Epithelial cell of prostate (primary cell): Measurements from ENCODE around the gene CYP3A4.
"Not testable (repeated sequence)": the region's sequence is repeated elsewhere in the genome, so short reads cannot be mapped to it uniquely, and the experiment has no call there.

Experiments used
- DNase-seq: peaks from one replicate; pipeline ENCODE4 v3.0.0-alpha.2; 2011; ENCODE audit warnings: low read depth, low spot score
- H3K27ac ChIP-seq: fragments of 450-650 bp; 2 replicates; pipeline ENCODE4 v1.5.1; 2017; ENCODE audit warnings: mild to moderate bottlenecking

Gene CYP3A4

GRCh38 chr7:99794585-99795502 lies 10.9 kb upstream of the CYP3A4 start:
- DNase-seq = no peak
- H3K27ac ChIP-seq = no peak overlapping the region

GRCh38 chr7:99793443-99793842 lies 9.5 kb upstream of the CYP3A4 start:
- no peak overlapping the region for H3K27ac ChIP-seq
- no peak for DNase-seq

GRCh38 chr7:99792967-99793366 lies 9.0 kb upstream of the CYP3A4 start:
- H3K27ac ChIP-seq = no peak overlapping the region
- DNase-seq = no peak

- DNase-seq = no peak
- H3K27ac ChIP-seq = peak overlapping the region; percentile 52
These were observed 7.8 kb upstream of the CYP3A4 start for GRCh38 chr7:99791667-99792369.

- peak overlapping the region; percentile 52 for H3K27ac ChIP-seq
- DNase-seq = peak; percentile 36
These were observed 7.0 kb upstream of the CYP3A4 start for GRCh38 chr7:99791021-99791420.

GRCh38 chr7:99790407-99790806 lies 6.4 kb upstream of the CYP3A4 start:
- no peak for DNase-seq

GRCh38 chr7:99789441-99790070 lies 5.6 kb upstream of the CYP3A4 start:
- no peak for DNase-seq
- H3K27ac ChIP-seq = peak overlapping the region; percentile 52

More at GRCh38 chr7:99790407-99790806, 6.4 kb upstream of the CYP3A4 start:
- H3K27ac ChIP-seq = peak overlapping the region; percentile 52

- peak overlapping the region; percentile 52 for H3K27ac ChIP-seq
- no peak for DNase-seq
These were observed 4.6 kb upstream of the CYP3A4 start for GRCh38 chr7:99788554-99788953.

- H3K27ac ChIP-seq = peak overlapping the region; percentile 57
- peak; percentile 60 for DNase-seq
These were observed 2.8 kb upstream of the CYP3A4 start for GRCh38 chr7:99786726-99787335.

GRCh38 chr7:99785654-99786053 lies 1.7 kb upstream of the CYP3A4 start:
- not testable (repeated sequence) for H3K27ac ChIP-seq, DNase-seq

GRCh38 chr7:99782012-99782953 lies 1.7 kb downstream of the CYP3A4 start:
- no peak overlapping the region for H3K27ac ChIP-seq
- no peak for DNase-seq

- DNase-seq = no peak
- H3K27ac ChIP-seq = no peak overlapping the region
These were observed 3.4 kb downstream of the CYP3A4 start for GRCh38 chr7:99780588-99780987.

- no peak for DNase-seq
- H3K27ac ChIP-seq = no peak overlapping the region
These were observed 4.0 kb downstream of the CYP3A4 start for GRCh38 chr7:99779949-99780348.

- no peak overlapping the region for H3K27ac ChIP-seq
- DNase-seq = no peak
These were observed 5.1 kb downstream of the CYP3A4 start for GRCh38 chr7:99778880-99779279.

GRCh38 chr7:99773395-99773794 lies 10.6 kb downstream of the CYP3A4 start:
- peak overlapping the region; percentile 33 for H3K27ac ChIP-seq
- DNase-seq = not testable (repeated sequence)

GRCh38 chr7:99772565-99772964 lies 11.4 kb downstream of the CYP3A4 start:
- no peak for DNase-seq

GRCh38 chr7:99769494-99769893 lies 14.5 kb downstream of the CYP3A4 start:
- DNase-seq, H3K27ac ChIP-seq: not testable (repeated sequence)

More at GRCh38 chr7:99772565-99772964, 11.4 kb downstream of the CYP3A4 start:
- peak overlapping the region; percentile 33 for H3K27ac ChIP-seq

- DNase-seq = no peak
- no peak overlapping the region for H3K27ac ChIP-seq
These were observed 15.5 kb downstream of the CYP3A4 start for GRCh38 chr7:99768471-99768870.

- no peak overlapping the region for H3K27ac ChIP-seq
- DNase-seq = no peak
These were observed 16.3 kb downstream of the CYP3A4 start for GRCh38 chr7:99767662-99768061.
